Peyer's patch (tissue), 4 donors: ENCODE data around the gene ROBO1. TPM values are rescaled to one million over a fixed set of nuclear protein-coding genes. Genes with fewer than 3 reads are reported as not detected.

Experiments
- DNase-seq, 3 donors: peaks; one replicate each; pipeline ENCODE4 v3.0.0-alpha.2; 2017 to 2019
- H3K27ac ChIP-seq, 4 donors: fragments of 200-600 bp; sonication (generic); one replicate each; pipeline ENCODE4 v1.5.1; 2016 to 2019
- H3K27me3 ChIP-seq, 2 donors: fragments of 200-600 bp; sonication (generic); one replicate each; pipeline ENCODE4 v1.5.1; 2019
- H3K36me3 ChIP-seq, 3 donors: fragments of 200-600 bp; sonication (generic); one replicate each; pipeline ENCODE4 v1.5.1; 2016 to 2019
- H3K4me1 ChIP-seq, 4 donors: fragments of 200-600 bp; sonication (generic); one replicate each; pipeline ENCODE4 v1.5.1; 2016 to 2019
- H3K4me3 ChIP-seq, 4 donors: fragments of 200-600 bp; sonication (generic); 1 replicate in 3 of 4; 2 replicates in 1 of 4; pipeline ENCODE4 v1.5.1; 2016 to 2019; ENCODE audit warnings: mild to moderate bottlenecking in 1 of 4
- H3K9me3 ChIP-seq, 4 donors: fragments of 200-600 bp; sonication (generic); one replicate each; pipeline ENCODE4 v1.5.1; 2016 to 2019; ENCODE audit warnings: mild to moderate bottlenecking in 1 of 4
- CTCF ChIP-seq, 6 experiments: fragments of 450-650 bp in 4 of 6; fragments of 200-600 bp in 2 of 6; sonication (generic) in 1 of 6; IDR thresholded peaks; one replicate each; pipeline ENCODE4 v1.5.1; 2017 to 2019; ENCODE audit warnings: antibody characterized with exemption in 6 of 6, mild to moderate bottlenecking in 3 of 6, moderate library complexity in 1 of 6
- POLR2A ChIP-seq, 2 donors: fragments of 450-650 bp; IDR thresholded peaks; one replicate each; pipeline ENCODE4 v1.5.1; 2017; ENCODE audit warnings: antibody characterized with exemption in 2 of 2, mild to moderate bottlenecking in 2 of 2, moderate library complexity in 2 of 2
- total RNA-seq, 4 donors: library from RNA; depleted of rRNA; stranded (reverse); fragments of >200 nt; gene quantifications; one replicate each; pipeline ENCODE4 v1.1.0, GENCODE V29; 2016

ROBO1 gene
- total RNA-seq, 4 donors from 2014 or later, result 9.5 to 41.3 (median 24.2) TPM

GRCh38 chr3:79284781-79285180 is 483.0 kb downstream of the ROBO1 start:
- H3K27me3 ChIP-seq, result no peaks in the 10 kb centered on the region
- DNase-seq, result no peak
- no peak overlapping the region for H3K27ac ChIP-seq
- H3K9me3 ChIP-seq, result no peaks in the 10 kb centered on the region
- H3K36me3 ChIP-seq, result no peaks in the 10 kb centered on the region
- no peaks in the 10 kb centered on the region for H3K4me1 ChIP-seq
- TF ChIP-seq CTCF (IDR thresholded peaks at IDR 0.05) (no peak), POLR2A (IDR thresholded peaks at IDR 0.05) (no peak)
- no peak overlapping the region for H3K4me3 ChIP-seq

GRCh38 chr3:79278681-79279080 is 489.1 kb downstream of the ROBO1 start:
- no peaks in the 10 kb centered on the region for H3K36me3 ChIP-seq
- no peak for DNase-seq
- H3K27me3 ChIP-seq, result no peaks in the 10 kb centered on the region
- no peak overlapping the region for H3K4me3 ChIP-seq
- H3K4me1 ChIP-seq, result no peaks in the 10 kb centered on the region
- no peak for TF ChIP-seq POLR2A (IDR thresholded peaks at IDR 0.05)
- TF ChIP-seq CTCF (IDR thresholded peaks at IDR 0.05), result no peak
- H3K9me3 ChIP-seq, result no peaks in the 10 kb centered on the region
- no peak overlapping the region for H3K27ac ChIP-seq

GRCh38 chr3:79268422-79268821 is 499.4 kb downstream of the ROBO1 start:
- Histone ChIP-seq H3K27me3 (no peaks in the 10 kb centered on the region), H3K36me3 (no peaks in the 10 kb centered on the region), H3K27ac (no peak overlapping the region), H3K4me3 (no peak overlapping the region), H3K9me3 (no peaks in the 10 kb centered on the region), H3K4me1 (no peaks in the 10 kb centered on the region)
- no peak for TF ChIP-seq POLR2A (IDR thresholded peaks at IDR 0.05)
- TF ChIP-seq CTCF (IDR thresholded peaks at IDR 0.05), result no peak
- DNase-seq, result no peak

DNA sequence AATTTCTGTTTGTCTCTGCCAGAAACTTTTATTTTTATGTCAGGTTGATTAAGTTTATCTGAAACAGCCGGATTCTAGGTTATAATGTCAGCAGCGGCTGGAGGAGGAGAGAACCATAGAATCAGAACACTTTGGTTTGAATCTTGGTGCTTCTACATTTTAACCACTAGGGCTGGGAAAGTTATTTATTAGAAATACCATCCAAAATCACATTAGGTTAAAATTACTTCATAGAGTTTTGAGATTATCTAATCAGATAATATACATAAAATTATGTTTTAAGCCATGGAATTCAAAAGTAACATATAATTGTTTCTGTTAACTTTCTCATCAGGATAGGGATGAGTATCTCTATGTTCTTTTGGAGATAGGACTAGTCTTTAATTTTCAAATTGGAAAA is 502.9 kb downstream of the ROBO1 start:
- H3K36me3 ChIP-seq, result no peaks in the 10 kb centered on the region
- H3K4me1 ChIP-seq, result no peaks in the 10 kb centered on the region
- H3K27me3 ChIP-seq, result no peaks in the 10 kb centered on the region
- H3K4me3 ChIP-seq, result no peak overlapping the region
- TF ChIP-seq POLR2A (IDR thresholded peaks at IDR 0.05), result no peak
- no peak for TF ChIP-seq CTCF (IDR thresholded peaks at IDR 0.05)
- no peak for DNase-seq
- H3K27ac ChIP-seq, result no peak overlapping the region
- H3K9me3 ChIP-seq, result no peaks in the 10 kb centered on the region

DNA sequence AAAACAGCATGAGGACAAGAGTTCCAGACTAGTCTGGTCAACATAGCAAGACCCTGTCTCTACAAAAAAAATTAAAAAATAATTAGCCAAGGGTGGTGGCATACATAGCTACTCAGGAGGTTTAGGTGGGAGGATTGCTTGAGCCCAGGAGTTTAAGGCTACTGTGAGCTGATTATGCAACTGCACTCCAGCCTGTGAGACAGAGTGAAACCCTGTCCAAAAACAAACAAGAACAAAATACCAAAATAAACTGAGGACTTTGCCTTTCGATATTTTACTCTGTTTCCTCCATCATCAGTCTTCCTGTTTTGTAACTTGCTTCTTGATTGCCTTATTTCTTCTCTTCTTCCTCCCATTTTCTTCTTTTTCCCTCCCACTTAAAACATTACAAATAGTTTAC is 504.4 kb downstream of the ROBO1 start:
- TF ChIP-seq POLR2A (IDR thresholded peaks at IDR 0.05) (no peak), CTCF (IDR thresholded peaks at IDR 0.05) (no peak)
- no peak for DNase-seq
- no peaks in the 10 kb centered on the region for H3K4me1 ChIP-seq

DNA sequence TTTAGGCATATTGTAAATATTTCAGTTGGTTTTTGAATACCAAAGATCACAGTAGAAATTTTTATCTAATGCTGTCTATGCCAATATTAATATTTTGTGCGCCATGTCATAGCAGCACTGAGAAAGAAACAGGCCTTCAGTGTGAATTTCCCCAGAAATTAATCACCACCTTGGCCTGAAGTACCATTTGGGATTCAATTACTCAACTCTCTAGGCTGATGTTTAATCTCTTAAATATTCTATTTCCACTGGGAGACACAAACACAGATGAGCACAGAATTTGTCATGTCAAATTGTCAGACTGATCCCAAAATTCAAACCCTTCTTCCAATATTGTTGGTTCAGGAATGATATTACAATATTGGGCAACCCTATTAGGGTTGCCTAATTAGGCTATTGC is 509.3 kb downstream of the ROBO1 start:
- Histone ChIP-seq H3K36me3 (no peaks in the 10 kb centered on the region), H3K4me1 (no peaks in the 10 kb centered on the region), H3K27me3 (no peaks in the 10 kb centered on the region), H3K9me3 (no peaks in the 10 kb centered on the region), H3K4me3 (no peak overlapping the region), H3K27ac (no peak overlapping the region)
- DNase-seq, result no peak
- TF ChIP-seq POLR2A (IDR thresholded peaks at IDR 0.05), result no peak
- no peak for TF ChIP-seq CTCF (IDR thresholded peaks at IDR 0.05)

More for the DNA sequence above, 504.4 kb downstream of the ROBO1 start:
- Histone ChIP-seq H3K36me3 (no peaks in the 10 kb centered on the region), H3K4me3 (no peak overlapping the region), H3K27me3 (no peaks in the 10 kb centered on the region), H3K9me3 (no peaks in the 10 kb centered on the region), H3K27ac (no peak overlapping the region)
